ENCODE measurements around the gene THSD4.

Gene THSD4

DNA sequence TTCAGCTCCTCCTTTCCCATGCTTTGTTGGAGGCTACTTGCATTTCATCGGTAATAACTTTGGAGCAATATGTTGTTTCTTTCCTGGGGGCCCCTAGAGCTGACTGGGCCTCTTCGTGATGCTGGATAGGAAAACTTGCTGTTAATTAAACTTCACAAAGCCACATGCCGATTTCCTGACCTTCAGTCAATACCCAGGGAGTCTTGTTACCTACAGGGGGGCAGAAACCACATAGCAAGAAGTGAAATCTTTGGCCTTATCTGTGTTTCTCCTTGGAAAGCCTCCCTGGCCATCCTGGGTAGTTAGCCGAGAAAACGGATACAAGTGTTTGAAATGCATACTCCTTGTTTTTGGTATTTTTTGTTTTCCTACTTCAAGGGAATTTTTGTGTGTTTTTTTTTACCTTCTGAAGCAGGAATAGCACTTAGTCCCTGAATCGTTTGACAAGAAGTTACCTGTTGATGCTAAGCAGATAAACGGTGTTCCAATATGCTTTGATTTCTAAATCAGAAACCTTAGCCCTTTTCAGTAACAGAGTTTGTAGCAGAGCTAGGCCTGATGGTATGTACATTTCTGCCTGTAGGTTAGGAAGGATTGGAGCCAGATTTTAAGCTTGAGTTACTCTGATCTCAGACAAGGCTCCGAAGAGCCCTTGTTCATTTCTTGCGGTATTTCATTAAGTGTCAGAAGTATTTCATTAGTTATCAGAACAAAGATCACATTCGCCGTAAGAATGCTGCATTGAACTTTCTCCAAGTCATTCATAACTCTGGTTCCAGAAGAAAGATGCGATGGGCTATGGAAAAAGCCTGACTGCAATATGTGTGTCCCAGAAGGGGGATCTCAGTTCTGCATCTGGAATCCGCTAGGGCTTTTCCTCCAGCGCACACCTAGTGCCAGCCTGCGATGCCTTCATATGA lies 111.5 kb downstream of the THSD4 start:
- H3K4me1 ChIP-seq (ENCODE audit: insufficient read depth, low read length, poor library complexity, severe bottlenecking), result no peaks in the 10 kb centered on the region
- no peaks in the 10 kb centered on the region for H3F3A ChIP-seq (ENCODE audit: low read depth)
- H4K20me1 ChIP-seq (ENCODE audit: insufficient read depth, low read length, poor library complexity, severe bottlenecking), result no peaks in the 10 kb centered on the region
- no peaks in the 10 kb centered on the region for H3K9me2 ChIP-seq (replicated peaks; ENCODE audit: low read depth, low read length)
- H3K36me3 ChIP-seq (ENCODE audit: insufficient read depth, low read length), result no peaks in the 10 kb centered on the region
- TF ChIP-seq, protein P1, sequence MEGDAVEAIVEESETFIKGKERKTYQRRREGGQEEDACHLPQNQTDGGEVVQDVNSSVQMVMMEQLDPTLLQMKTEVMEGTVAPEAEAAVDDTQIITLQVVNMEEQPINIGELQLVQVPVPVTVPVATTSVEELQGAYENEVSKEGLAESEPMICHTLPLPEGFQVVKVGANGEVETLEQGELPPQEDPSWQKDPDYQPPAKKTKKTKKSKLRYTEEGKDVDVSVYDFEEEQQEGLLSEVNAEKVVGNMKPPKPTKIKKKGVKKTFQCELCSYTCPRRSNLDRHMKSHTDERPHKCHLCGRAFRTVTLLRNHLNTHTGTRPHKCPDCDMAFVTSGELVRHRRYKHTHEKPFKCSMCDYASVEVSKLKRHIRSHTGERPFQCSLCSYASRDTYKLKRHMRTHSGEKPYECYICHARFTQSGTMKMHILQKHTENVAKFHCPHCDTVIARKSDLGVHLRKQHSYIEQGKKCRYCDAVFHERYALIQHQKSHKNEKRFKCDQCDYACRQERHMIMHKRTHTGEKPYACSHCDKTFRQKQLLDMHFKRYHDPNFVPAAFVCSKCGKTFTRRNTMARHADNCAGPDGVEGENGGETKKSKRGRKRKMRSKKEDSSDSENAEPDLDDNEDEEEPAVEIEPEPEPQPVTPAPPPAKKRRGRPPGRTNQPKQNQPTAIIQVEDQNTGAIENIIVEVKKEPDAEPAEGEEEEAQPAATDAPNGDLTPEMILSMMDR (conservative IDR thresholded peaks at IDR 0.05; ENCODE audit: low read length), result no peak
- no peak for TF ChIP-seq EZH2phosphoT487 (IDR thresholded peaks at IDR 0.05; ENCODE audit: borderline replicate concordance)
- H3K4me2 ChIP-seq (ENCODE audit: low read depth, low read length, poor library complexity, severe bottlenecking), result no peak overlapping the region
- no peaks in the 10 kb centered on the region for H3K9me3 ChIP-seq (ENCODE audit: insufficient read depth, low read depth, low read length)
- no peak overlapping the region for H3K9ac ChIP-seq (ENCODE audit: low read depth, low read length, poor library complexity, severe bottlenecking)
- no peak overlapping the region for H2AFZ ChIP-seq (ENCODE audit: low read length)
- H3K4me3 ChIP-seq (ENCODE audit: low read length, poor library complexity, severe bottlenecking), result no peak overlapping the region
- H3K27me3 ChIP-seq (ENCODE audit: insufficient read depth, low read length, poor library complexity, severe bottlenecking), result no peaks in the 10 kb centered on the region
- H3K79me2 ChIP-seq (ENCODE audit: insufficient read depth, low read length), result no peaks in the 10 kb centered on the region

DNA sequence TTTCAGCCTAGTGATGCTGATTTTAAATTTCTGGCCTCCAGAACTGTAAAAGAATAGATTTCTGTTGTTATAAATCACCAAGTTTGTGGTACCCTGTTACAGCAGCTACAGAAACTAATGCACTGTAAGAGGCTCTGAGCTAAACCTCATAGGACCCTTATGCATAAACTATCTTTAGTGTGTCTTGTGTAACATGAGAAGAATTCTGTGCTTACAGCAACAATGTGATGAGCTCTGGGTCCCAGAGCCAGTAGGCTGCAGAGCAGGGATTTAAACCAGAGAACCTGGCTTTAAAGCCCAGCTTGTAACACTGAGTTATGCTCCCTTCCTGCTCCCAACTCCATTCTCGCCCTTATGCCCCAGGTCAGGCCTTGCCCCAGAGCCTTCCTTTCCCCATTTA lies 113.1 kb downstream of the THSD4 start:
- H2AFZ ChIP-seq (ENCODE audit: low read length), result no peak overlapping the region
- H3K4me1 ChIP-seq (ENCODE audit: insufficient read depth, low read length, poor library complexity, severe bottlenecking), result no peaks in the 10 kb centered on the region
- no peaks in the 10 kb centered on the region for H4K20me1 ChIP-seq (ENCODE audit: insufficient read depth, low read length, poor library complexity, severe bottlenecking)
- no peaks in the 10 kb centered on the region for H3K27me3 ChIP-seq (ENCODE audit: insufficient read depth, low read length, poor library complexity, severe bottlenecking)
- no peak overlapping the region for H3K4me2 ChIP-seq (ENCODE audit: low read depth, low read length, poor library complexity, severe bottlenecking)
- TF ChIP-seq, protein P1 (conservative IDR thresholded peaks at IDR 0.05; ENCODE audit: low read length), result no peak
- no peak for TF ChIP-seq EZH2phosphoT487 (IDR thresholded peaks at IDR 0.05; ENCODE audit: borderline replicate concordance)
- H3K9me2 ChIP-seq (replicated peaks; ENCODE audit: low read depth, low read length), result no peaks in the 10 kb centered on the region
- H3F3A ChIP-seq (ENCODE audit: low read depth), result no peaks in the 10 kb centered on the region
- H3K79me2 ChIP-seq (ENCODE audit: insufficient read depth, low read length), result no peaks in the 10 kb centered on the region
- H3K9me3 ChIP-seq (ENCODE audit: insufficient read depth, low read depth, low read length), result no peaks in the 10 kb centered on the region
- no peak overlapping the region for H3K9ac ChIP-seq (ENCODE audit: low read depth, low read length, poor library complexity, severe bottlenecking)
- no peaks in the 10 kb centered on the region for H3K36me3 ChIP-seq (ENCODE audit: insufficient read depth, low read length)
- no peak overlapping the region for H3K4me3 ChIP-seq (ENCODE audit: low read length, poor library complexity, severe bottlenecking)

DNA sequence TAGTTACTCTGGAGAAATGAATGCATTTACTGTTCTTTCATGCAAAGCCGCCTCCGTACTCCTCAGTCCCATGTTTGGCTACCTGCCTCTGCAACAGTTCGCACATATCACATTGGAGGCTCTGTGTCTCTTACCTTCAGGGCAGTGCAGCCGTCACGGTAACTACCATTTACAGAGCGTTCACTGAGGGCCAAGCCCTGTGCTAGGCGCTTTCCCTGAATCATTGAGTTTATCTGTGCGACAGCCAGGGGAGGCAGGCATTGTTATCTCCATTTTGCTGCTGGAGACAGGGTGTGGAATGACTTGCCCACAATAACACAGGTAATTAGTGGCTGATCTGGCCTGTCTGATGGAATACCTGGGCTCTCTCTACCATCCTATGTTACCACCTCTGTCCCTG lies 115.0 kb downstream of the THSD4 start:
- Histone ChIP-seq H3K79me2 (ENCODE audit: insufficient read depth, low read length) (no peaks in the 10 kb centered on the region), H3K4me1 (ENCODE audit: insufficient read depth, low read length, poor library complexity, severe bottlenecking) (no peaks in the 10 kb centered on the region), H3K36me3 (ENCODE audit: insufficient read depth, low read length) (no peaks in the 10 kb centered on the region), H3K27me3 (ENCODE audit: insufficient read depth, low read length, poor library complexity, severe bottlenecking) (no peaks in the 10 kb centered on the region), H3K9me2 (replicated peaks; ENCODE audit: low read depth, low read length) (no peaks in the 10 kb centered on the region), H3F3A (ENCODE audit: low read depth) (no peaks in the 10 kb centered on the region), H2AFZ (ENCODE audit: low read length) (no peak overlapping the region), H3K9ac (ENCODE audit: low read depth, low read length, poor library complexity, severe bottlenecking) (no peak overlapping the region), H3K4me3 (ENCODE audit: low read length, poor library complexity, severe bottlenecking) (no peak overlapping the region), H3K9me3 (ENCODE audit: insufficient read depth, low read depth, low read length) (no peaks in the 10 kb centered on the region), H3K4me2 (ENCODE audit: low read depth, low read length, poor library complexity, severe bottlenecking) (no peak overlapping the region), H4K20me1 (ENCODE audit: insufficient read depth, low read length, poor library complexity, severe bottlenecking) (no peaks in the 10 kb centered on the region)
- TF ChIP-seq, protein P1 (conservative IDR thresholded peaks at IDR 0.05; ENCODE audit: low read length), result no peak
- TF ChIP-seq EZH2phosphoT487 (IDR thresholded peaks at IDR 0.05; ENCODE audit: borderline replicate concordance), result no peak

Data from Loucy (cell line).